ENCODE data around the gene GLRA3. TPM values are rescaled to one million over a fixed set of nuclear protein-coding genes. Genes with fewer than 3 reads are reported as not detected.

The GLRA3 gene
- total and polyA plus RNA-seq, 8 donors: 0.03 to 0.11 (median 0.04) TPM; not detected in 3

DNA sequence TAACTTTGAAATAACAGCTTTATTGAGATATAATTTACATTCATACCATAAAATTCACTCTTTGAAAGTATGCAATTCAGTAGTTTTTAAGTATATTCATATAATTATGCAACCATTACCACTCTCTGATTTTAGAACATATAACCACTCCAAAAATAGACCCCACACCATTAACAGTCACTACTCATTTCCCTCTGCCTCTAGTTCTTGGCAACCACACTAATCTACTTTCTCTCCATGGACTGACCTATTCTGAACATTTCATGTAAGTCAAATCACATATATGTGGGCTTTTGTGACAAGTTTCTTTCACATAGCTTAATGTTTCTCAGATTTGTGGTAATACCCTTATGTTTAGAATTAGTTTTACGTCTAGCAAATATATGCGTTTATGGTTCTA, 19.5 kb upstream of the GLRA3 start:
- TF ChIP-seq, protein P1, sequence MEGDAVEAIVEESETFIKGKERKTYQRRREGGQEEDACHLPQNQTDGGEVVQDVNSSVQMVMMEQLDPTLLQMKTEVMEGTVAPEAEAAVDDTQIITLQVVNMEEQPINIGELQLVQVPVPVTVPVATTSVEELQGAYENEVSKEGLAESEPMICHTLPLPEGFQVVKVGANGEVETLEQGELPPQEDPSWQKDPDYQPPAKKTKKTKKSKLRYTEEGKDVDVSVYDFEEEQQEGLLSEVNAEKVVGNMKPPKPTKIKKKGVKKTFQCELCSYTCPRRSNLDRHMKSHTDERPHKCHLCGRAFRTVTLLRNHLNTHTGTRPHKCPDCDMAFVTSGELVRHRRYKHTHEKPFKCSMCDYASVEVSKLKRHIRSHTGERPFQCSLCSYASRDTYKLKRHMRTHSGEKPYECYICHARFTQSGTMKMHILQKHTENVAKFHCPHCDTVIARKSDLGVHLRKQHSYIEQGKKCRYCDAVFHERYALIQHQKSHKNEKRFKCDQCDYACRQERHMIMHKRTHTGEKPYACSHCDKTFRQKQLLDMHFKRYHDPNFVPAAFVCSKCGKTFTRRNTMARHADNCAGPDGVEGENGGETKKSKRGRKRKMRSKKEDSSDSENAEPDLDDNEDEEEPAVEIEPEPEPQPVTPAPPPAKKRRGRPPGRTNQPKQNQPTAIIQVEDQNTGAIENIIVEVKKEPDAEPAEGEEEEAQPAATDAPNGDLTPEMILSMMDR (IDR thresholded peaks at IDR 0.05): no peak
- no peak for ATAC-seq
- DNase-seq: no peak
- intact Hi-C loops (cut with DNase I): no loop called here
- Histone ChIP-seq H3K4me3 (no peak overlapping the region), H3K36me3 (no peaks in the 10 kb centered on the region), H3K9me3 (peaks cover 0 to 8% of the 10 kb centered on the region in 2 donors), H3K4me1 (no peaks in the 10 kb centered on the region), H3K27ac (no peak overlapping the region), H3K27me3 (no peaks in the 10 kb centered on the region)

DNA sequence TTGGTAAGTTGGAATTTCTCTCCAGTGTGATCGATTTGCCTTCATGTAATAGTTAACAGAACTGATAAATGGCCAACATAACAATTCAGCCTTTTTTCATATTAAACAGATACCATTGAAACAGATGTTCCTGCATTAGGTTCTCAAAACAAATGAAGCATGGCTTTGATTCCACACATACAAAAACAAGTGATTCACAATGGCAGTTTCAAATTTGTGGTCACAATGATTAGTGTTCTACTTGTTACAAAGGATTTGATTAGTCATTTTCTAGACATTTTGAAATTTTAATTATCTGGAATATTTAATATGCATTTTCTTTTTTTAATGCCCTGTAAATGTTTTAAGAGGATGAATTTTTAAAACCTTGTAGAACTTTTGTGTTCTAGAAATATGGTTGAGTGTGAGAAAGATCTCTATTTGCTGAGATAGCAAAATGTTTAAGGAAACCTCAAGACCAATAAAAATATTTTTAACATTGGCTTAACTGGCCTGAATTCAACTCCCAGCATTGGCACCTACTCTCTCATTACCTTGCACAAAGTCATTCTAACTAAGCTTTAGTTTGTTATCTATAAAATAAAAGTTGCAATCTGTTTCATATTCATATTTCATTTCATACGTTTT, 18.9 kb upstream of the GLRA3 start:
- Histone ChIP-seq H3K4me3 (no peak overlapping the region), H3K27me3 (no peaks in the 10 kb centered on the region), H3K36me3 (no peaks in the 10 kb centered on the region), H3K27ac (no peak overlapping the region), H3K4me1 (no peaks in the 10 kb centered on the region), H3K9me3 (peaks cover 0 to 8% of the 10 kb centered on the region in 2 donors)
- TF ChIP-seq, protein P1 (IDR thresholded peaks at IDR 0.05): no peak
- DNase-seq: no peak
- no peak for ATAC-seq
- intact Hi-C loops (cut with DNase I): no loop called here

DNA sequence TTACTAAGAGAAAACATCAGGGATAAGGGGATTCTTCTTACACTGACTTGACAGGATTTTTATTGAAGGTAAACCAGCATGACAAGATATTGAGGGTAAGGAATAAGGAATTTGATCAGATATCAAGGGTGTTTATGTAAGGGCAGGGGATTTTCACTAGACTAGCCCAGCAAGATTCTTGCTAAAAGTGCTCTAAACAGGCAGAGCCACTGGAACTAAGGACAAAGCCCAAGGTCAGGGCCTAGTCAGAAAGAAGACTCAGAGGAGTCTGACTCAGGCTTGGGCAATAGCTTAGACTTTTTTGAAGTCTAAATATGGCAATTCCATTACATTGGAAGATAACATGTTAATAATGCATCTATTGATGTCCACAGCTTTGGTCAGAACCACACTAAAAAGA, 6.5 kb upstream of the GLRA3 start:
- Histone ChIP-seq H3K4me1 (no peaks in the 10 kb centered on the region), H3K36me3 (no peaks in the 10 kb centered on the region), H3K4me3 (no peak overlapping the region), H3K27ac (no peak overlapping the region), H3K27me3 (no peaks in the 10 kb centered on the region), H3K9me3 (no peaks in the 10 kb centered on the region)
- intact Hi-C loops (cut with DNase I): no loop called here
- no peak for ATAC-seq
- TF ChIP-seq, protein P1 (IDR thresholded peaks at IDR 0.05): no peak
- no peak for DNase-seq

DNA sequence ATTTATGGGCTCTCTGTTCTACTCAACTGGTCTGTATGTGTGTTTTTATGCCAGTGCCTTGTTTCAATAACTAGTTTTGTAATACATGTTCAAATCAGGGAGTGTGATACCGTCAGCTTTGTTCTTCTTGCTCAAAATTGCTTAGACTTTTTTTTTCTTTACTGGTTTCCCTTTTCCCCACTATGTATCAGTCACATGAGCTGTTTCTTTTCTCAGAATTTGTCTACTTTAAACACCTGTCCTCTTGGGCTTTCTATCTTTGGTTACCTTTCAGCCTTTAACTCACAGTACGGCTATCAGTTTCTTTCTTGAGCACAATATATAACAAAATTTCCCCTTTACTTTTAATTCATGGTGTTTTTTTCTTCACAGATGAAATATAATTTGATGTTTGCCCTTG, 5.4 kb upstream of the GLRA3 start:
- TF ChIP-seq, protein P1 (IDR thresholded peaks at IDR 0.05): no peak
- ATAC-seq: no peak
- intact Hi-C loops (cut with DNase I): no loop called here
- H3K4me1 ChIP-seq: no peaks in the 10 kb centered on the region
- peaks cover 0 to 2% of the 10 kb centered on the region in 2 donors for H3K27me3 ChIP-seq
- no peaks in the 10 kb centered on the region for H3K36me3 ChIP-seq
- H3K4me3 ChIP-seq: no peak overlapping the region
- DNase-seq: no peak
- H3K27ac ChIP-seq: no peak overlapping the region
- H3K9me3 ChIP-seq: no peaks in the 10 kb centered on the region

DNA sequence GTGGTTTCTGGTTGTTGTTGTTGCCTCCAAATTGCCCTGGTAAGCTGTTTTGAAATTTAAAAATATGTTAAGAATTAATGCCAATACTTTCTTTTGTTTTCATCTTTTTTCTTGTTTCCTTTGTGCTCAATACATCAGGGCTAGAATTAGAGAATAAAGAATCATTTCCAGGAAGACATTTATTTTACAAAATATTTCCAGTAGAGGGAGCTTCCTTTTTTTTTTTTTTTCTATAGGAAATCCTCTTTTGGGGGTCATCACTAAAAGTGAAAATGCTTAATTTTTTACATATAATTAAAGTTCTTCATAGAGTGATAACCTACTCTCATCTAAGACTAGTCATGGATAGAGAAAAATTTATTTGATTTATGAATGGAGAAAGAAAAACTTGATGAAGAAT, 2.4 kb downstream of the GLRA3 start:
- Histone ChIP-seq H3K4me3 (no peak overlapping the region), H3K4me1 (no peaks in the 10 kb centered on the region), H3K9me3 (no peaks in the 10 kb centered on the region), H3K27me3 (peaks cover 0 to 10% of the 10 kb centered on the region in 2 donors), H3K27ac (no peak overlapping the region), H3K36me3 (no peaks in the 10 kb centered on the region)
- ATAC-seq (no peak), DNase-seq (no peak)
- intact Hi-C loops (cut with DNase I): no loop called here
- TF ChIP-seq, protein P1 (IDR thresholded peaks at IDR 0.05): no peak
